LNCAP (cell line): ENCODE measurements around the gene POU3F2.

Experiments used
- TF ChIP-seq, protein P1 (sequence below): fragments of 450-650 bp; IDR thresholded peaks from 2 replicates; pipeline ENCODE4 v1.5.1; 2017; ENCODE audit warnings: mild to moderate bottlenecking

POU3F2 gene

DNA sequence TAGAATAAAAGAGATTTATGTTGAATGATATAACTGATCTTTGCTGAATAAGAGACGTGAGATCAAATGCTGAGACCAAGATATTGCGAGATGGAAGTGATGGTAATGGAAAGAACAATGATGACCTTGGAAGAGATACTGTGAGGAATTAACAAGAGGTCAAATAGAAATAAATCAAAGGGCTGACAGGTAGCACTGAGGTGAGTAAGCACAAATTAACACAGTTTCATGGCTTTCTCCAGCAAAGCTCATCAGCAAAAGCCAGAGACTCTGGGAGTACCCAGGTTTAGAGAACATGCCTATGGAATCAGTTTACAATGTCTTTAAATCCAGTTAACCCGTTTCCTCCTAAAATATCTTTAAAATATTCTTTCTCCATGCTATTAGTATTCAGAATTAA, 53.3 kb downstream of the POU3F2 start:
- TF ChIP-seq, protein P1, sequence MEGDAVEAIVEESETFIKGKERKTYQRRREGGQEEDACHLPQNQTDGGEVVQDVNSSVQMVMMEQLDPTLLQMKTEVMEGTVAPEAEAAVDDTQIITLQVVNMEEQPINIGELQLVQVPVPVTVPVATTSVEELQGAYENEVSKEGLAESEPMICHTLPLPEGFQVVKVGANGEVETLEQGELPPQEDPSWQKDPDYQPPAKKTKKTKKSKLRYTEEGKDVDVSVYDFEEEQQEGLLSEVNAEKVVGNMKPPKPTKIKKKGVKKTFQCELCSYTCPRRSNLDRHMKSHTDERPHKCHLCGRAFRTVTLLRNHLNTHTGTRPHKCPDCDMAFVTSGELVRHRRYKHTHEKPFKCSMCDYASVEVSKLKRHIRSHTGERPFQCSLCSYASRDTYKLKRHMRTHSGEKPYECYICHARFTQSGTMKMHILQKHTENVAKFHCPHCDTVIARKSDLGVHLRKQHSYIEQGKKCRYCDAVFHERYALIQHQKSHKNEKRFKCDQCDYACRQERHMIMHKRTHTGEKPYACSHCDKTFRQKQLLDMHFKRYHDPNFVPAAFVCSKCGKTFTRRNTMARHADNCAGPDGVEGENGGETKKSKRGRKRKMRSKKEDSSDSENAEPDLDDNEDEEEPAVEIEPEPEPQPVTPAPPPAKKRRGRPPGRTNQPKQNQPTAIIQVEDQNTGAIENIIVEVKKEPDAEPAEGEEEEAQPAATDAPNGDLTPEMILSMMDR, result no peak
